ENCODE measurements around the gene SPECC1. TPM values are rescaled to one million over a fixed set of nuclear protein-coding genes. Genes with fewer than 3 reads are reported as not detected.

SPECC1 gene
- total and polyA plus RNA-seq, 9 of the 15 experiments (the other 6 are each of a cell fraction or from before 2014, with no cell fraction given), result 2.4 to 19.6 (median 14.7) TPM

- no peak for TF ChIP-seq E2F5 (CRISPR knock-in tag; IDR thresholded peaks at IDR 0.05)
- TF ChIP-seq MAZ (CRISPR knock-in tag; conservative IDR thresholded peaks at IDR 0.05 in 1 of 2, IDR thresholded peaks at IDR 0.05 in 1 of 2), result 0 out of 4 replicates have a peak, but pooled peaks of 1 of the 2 experiments have one; percentile 18
- no peak for TF ChIP-seq NKRF (IDR thresholded peaks at IDR 0.05; ENCODE audit: borderline replicate concordance)
- 0 out of 4 replicates have a peak, but pooled peaks of 1 of the 2 experiments have one; percentile 44 for TF ChIP-seq UBTF (IDR thresholded peaks at IDR 0.05; ENCODE audit: borderline replicate concordance in 1 of 2, low read depth in 2 of 2, low read length in 2 of 2)
- no peak for TF ChIP-seq ZBED1 (IDR thresholded peaks at IDR 0.05)
- no peak; the same call in 1 of the 2 replicates for TF ChIP-seq RAD51 (IDR thresholded peaks at IDR 0.05; ENCODE audit: borderline replicate concordance, low read depth)
- TF ChIP-seq SIN3A (IDR thresholded peaks at IDR 0.05; ENCODE audit: borderline replicate concordance in 2 of 2, control insufficient read depth in 1 of 2, low read depth in 2 of 2, low read length in 2 of 2), result peak in 1 of 2 experiments; percentile 25; a peak in 1 of 4 replicates
- TF ChIP-seq CEBPG (CRISPR knock-in tag; IDR thresholded peaks at IDR 0.05), result no peak
- 0 out of 4 replicates have a peak, but pooled peaks of 1 of the 2 experiments have one; percentile 16 for TF ChIP-seq CEBPG (tag; conservative IDR thresholded peaks at IDR 0.05 in 1 of 2, IDR thresholded peaks at IDR 0.05 in 1 of 2)
These were observed 147.2 kb downstream of the SPECC1 start (continued) for GRCh38 chr17:20156196-20157000.
